ELR (cell line): ENCODE measurements around the gene SLC25A40.

Source experiments
- DNase-seq: peaks from one replicate; pipeline ENCODE4 v3.0.0-alpha.2; 2015; ENCODE audit warnings: low read depth

SLC25A40 gene

GRCh38 chr7:87784424-87784823 lies 91.7 kb downstream of the SLC25A40 start:
- peak; percentile 17 for DNase-seq
